ENCODE results near the gene GLDN. TPM values are rescaled to one million over a fixed set of nuclear protein-coding genes. Genes with fewer than 3 reads are reported as not detected.

The GLDN gene
- polyA plus RNA-seq, 2 of the 4 experiments (the other 2 are of a cell fraction) = 0.03 to 0.25 TPM

DNA sequence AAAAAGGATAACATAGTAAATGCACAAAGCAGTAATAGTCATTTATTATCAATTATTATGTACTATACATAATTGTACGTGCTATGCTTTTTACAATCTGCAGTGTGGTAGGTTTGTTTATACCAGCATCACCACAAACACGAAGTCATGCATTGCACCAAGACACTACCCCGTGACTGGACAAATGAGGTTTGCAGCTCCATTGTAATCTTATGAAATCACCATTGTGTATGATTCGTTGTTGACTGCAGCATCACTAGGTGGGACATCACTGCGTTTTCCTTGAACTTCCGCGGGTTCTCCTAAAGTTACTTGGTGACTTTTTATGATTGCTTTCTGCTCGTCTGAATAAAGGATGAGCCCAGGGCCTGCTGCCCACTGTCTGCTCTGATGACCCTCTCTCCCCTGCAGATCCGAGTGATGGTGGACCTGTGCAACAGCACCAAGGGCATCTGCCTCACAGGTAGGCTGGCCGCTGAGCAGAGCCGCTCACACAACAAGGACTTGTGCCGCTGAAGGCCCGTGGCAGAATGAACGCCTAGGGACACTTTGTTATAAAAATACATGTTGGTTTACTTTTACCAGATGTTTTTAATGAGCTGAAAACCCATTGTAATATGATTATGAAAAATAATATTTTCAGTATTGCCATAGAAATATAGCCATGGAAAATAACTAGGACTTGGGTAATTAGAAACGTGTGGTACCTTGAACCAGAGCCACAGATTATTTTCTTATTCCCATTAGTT is 35.8 kb downstream of the GLDN start (continued):
- TF ChIP-seq, protein P1, sequence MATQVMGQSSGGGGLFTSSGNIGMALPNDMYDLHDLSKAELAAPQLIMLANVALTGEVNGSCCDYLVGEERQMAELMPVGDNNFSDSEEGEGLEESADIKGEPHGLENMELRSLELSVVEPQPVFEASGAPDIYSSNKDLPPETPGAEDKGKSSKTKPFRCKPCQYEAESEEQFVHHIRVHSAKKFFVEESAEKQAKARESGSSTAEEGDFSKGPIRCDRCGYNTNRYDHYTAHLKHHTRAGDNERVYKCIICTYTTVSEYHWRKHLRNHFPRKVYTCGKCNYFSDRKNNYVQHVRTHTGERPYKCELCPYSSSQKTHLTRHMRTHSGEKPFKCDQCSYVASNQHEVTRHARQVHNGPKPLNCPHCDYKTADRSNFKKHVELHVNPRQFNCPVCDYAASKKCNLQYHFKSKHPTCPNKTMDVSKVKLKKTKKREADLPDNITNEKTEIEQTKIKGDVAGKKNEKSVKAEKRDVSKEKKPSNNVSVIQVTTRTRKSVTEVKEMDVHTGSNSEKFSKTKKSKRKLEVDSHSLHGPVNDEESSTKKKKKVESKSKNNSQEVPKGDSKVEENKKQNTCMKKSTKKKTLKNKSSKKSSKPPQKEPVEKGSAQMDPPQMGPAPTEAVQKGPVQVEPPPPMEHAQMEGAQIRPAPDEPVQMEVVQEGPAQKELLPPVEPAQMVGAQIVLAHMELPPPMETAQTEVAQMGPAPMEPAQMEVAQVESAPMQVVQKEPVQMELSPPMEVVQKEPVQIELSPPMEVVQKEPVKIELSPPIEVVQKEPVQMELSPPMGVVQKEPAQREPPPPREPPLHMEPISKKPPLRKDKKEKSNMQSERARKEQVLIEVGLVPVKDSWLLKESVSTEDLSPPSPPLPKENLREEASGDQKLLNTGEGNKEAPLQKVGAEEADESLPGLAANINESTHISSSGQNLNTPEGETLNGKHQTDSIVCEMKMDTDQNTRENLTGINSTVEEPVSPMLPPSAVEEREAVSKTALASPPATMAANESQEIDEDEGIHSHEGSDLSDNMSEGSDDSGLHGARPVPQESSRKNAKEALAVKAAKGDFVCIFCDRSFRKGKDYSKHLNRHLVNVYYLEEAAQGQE (IDR thresholded peaks at IDR 0.05) = no peak
- no peak for TF ChIP-seq NPAS2 (CRISPR knock-in tag; IDR thresholded peaks at IDR 0.05; ENCODE audit: borderline replicate concordance)
- no peak for TF ChIP-seq FOXS1 (CRISPR knock-in tag; IDR thresholded peaks at IDR 0.05)
- TF ChIP-seq HEYL (CRISPR knock-in tag; IDR thresholded peaks at IDR 0.05) = no peak
- TF ChIP-seq CBX8 (IDR thresholded peaks at IDR 0.05) = no peak
- no peak for TF ChIP-seq ZSCAN20 (CRISPR knock-in tag; IDR thresholded peaks at IDR 0.05)
- no peak for TF ChIP-seq HOXA7 (CRISPR knock-in tag; IDR thresholded peaks at IDR 0.05)
- TF ChIP-seq RCOR1 (IDR thresholded peaks at IDR 0.05; ENCODE audit: low read depth, low read length) = no peak
- no peak for TF ChIP-seq MYC (IDR thresholded peaks at IDR 0.05; ENCODE audit: borderline replicate concordance, low read length)
- no peak for TF ChIP-seq HOXB5 (CRISPR knock-in tag; IDR thresholded peaks at IDR 0.05)
- TF ChIP-seq, protein P2, sequence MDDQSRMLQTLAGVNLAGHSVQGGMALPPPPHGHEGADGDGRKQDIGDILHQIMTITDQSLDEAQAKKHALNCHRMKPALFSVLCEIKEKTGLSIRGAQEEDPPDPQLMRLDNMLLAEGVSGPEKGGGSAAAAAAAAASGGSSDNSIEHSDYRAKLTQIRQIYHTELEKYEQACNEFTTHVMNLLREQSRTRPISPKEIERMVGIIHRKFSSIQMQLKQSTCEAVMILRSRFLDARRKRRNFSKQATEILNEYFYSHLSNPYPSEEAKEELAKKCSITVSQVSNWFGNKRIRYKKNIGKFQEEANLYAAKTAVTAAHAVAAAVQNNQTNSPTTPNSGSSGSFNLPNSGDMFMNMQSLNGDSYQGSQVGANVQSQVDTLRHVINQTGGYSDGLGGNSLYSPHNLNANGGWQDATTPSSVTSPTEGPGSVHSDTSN (IDR thresholded peaks at IDR 0.05) = no peak
- TF ChIP-seq, protein P3, sequence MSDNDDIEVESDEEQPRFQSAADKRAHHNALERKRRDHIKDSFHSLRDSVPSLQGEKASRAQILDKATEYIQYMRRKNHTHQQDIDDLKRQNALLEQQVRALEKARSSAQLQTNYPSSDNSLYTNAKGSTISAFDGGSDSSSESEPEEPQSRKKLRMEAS (IDR thresholded peaks at IDR 0.05) = no peak

DNA sequence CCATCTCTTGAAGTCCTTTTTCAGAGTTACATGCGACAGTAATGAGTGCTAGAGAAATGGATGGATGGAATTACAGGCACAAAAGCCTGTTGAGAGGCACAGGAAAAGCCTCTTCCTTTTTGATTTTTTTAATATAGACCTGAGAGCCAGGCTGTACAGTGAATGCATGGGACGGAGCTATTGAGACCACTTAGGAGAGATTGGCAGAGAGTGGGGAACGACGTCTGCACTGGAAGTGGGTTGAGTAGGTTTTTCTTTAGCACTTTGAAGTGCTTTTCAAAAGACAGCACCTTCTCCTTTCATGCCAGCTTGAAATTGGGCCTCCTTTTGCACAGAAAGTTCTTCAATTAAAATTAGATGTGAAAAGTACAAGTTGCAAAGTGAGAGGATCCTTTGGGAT is 37.0 kb downstream of the GLDN start:
- 76% methylated on average over 4 of the region's 4 CpGs for WGBS (ENCODE audit: missing lambda C conversion rate)
- Histone ChIP-seq H3K4me2 (no peak overlapping the region), H3K4me3 (no peak overlapping the region), H3K4me1 (no peaks in the 10 kb centered on the region), H3K27ac (no peak overlapping the region), H3K9me3 (no peaks in the 10 kb centered on the region)
- CTCF ChIA-PET = interaction anchor here (1.0 to 10.6 kb wide), 8 partner anchors 9 to 215 kb away, joined by 3 to 228 read pairs (median 72); no protein-coding TSS in a partner anchor
- FAIRE-seq = no peak
- no peak for DNase-seq (ENCODE audit: low read depth in 1 of 2, low spot score in 1 of 2)
- TF ChIP-seq HOXA7 (CRISPR knock-in tag; IDR thresholded peaks at IDR 0.05) = no peak
- TF ChIP-seq, protein P4, sequence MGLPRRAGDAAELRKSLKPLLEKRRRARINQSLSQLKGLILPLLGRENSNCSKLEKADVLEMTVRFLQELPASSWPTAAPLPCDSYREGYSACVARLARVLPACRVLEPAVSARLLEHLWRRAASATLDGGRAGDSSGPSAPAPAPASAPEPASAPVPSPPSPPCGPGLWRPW (IDR thresholded peaks at IDR 0.05) = no peak
- TF ChIP-seq MAFK (IDR thresholded peaks at IDR 0.05; ENCODE audit: partially characterized antibody) = no peak
- TF ChIP-seq, protein P5, sequence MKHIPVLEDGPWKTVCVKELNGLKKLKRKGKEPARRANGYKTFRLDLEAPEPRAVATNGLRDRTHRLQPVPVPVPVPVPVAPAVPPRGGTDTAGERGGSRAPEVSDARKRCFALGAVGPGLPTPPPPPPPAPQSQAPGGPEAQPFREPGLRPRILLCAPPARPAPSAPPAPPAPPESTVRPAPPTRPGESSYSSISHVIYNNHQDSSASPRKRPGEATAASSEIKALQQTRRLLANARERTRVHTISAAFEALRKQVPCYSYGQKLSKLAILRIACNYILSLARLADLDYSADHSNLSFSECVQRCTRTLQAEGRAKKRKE (CRISPR knock-in tag; IDR thresholded peaks at IDR 0.05; ENCODE audit: low read depth) = no peak
- TF ChIP-seq CBX8 (IDR thresholded peaks at IDR 0.05) = no peak
- no peak for ATAC-seq
- POLR2A ChIA-PET = no interaction called here

DNA sequence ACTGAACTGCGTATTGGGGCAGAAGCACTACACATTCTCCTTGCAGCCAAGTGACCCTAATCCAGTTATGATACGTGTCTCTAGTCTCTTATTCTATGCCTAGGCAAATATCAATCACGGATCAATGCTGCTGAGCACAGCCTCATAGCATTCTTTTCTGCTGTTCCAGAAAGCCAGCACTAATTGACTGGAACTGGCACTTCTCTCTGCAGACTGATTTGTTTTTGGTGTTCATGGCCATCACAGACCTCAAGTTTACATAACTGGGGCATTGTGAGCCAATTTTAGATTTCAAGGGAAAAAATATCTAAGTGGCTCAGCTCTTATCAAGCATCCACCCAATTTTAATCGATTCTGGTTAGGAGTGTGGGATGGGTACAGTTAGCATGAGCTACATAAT is 37.9 kb downstream of the GLDN start:
- no peaks in the 10 kb centered on the region for H3K9me3 ChIP-seq
- no peak for DNase-seq (ENCODE audit: low read depth in 1 of 2, low spot score in 1 of 2)
- POLR2A ChIA-PET = no interaction called here
- no peak overlapping the region for H3K4me3 ChIP-seq
- no peak overlapping the region for H3K4me2 ChIP-seq
- FAIRE-seq = no peak
- WGBS (ENCODE audit: missing lambda C conversion rate) = 61% methylated on average over 4 of the region's 4 CpGs
- ATAC-seq = no peak
- H3K4me1 ChIP-seq = no peaks in the 10 kb centered on the region
- TF ChIP-seq RARB (CRISPR knock-in tag; IDR thresholded peaks at IDR 0.05) = no peak
- TF ChIP-seq, protein P6, sequence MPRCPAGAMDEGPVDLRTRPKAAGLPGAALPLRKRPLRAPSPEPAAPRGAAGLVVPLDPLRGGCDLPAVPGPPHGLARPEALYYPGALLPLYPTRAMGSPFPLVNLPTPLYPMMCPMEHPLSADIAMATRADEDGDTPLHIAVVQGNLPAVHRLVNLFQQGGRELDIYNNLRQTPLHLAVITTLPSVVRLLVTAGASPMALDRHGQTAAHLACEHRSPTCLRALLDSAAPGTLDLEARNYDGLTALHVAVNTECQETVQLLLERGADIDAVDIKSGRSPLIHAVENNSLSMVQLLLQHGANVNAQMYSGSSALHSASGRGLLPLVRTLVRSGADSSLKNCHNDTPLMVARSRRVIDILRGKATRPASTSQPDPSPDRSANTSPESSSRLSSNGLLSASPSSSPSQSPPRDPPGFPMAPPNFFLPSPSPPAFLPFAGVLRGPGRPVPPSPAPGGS (IDR thresholded peaks at IDR 0.05) = no peak
- H3K27ac ChIP-seq = no peak overlapping the region
- CTCF ChIA-PET = interaction anchor here (0.8 to 10.6 kb wide), 10 partner anchors 10 to 216 kb away, joined by 3 to 228 read pairs (median 40); no protein-coding TSS in a partner anchor
